ENCODE data around the gene NUDT1.

Gene NUDT1

DNA sequence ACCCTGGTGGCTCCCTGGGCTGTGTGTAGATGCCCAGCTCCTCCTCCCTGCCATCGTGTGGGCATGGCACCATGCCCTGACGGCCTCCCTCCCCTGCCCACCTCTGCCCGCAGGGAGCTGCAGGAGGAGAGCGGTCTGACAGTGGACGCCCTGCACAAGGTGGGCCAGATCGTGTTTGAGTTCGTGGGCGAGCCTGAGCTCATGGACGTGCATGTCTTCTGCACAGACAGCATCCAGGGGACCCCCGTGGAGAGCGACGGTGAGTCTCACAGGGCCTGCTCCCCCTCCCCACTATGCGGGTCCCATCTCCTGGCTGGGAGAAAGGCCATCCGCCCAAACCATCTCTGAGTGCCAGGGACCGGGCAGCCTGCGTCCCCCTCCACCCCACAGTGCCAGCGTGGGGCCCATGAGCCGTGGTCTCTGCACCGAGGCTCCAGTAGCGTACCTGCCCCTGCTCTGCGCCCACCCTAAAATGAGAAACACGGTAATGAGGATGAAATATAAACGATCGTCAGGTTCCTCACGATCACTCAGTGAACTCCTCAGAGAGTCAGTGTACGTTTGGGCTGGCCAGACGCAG lies 7.8 kb downstream of the NUDT1 start:
- TF ChIP-seq TCF12 (IDR thresholded peaks at IDR 0.05; ENCODE audit: low read depth) (no peak), CREB1 (IDR thresholded peaks at IDR 0.05; ENCODE audit: low read depth) (no peak), CEBPB (IDR thresholded peaks at IDR 0.05) (no peak), EGR1 (IDR thresholded peaks at IDR 0.05) (no peak), NFIC (IDR thresholded peaks at IDR 0.05) (no peak), ZBTB7A (IDR thresholded peaks at IDR 0.05; ENCODE audit: low read depth) (no peak), YY1 (IDR thresholded peaks at IDR 0.05; ENCODE audit: low read depth) (no peak), RAD21 (IDR thresholded peaks at IDR 0.05; ENCODE audit: low read depth) (no peak), TAF1 (IDR thresholded peaks at IDR 0.05; ENCODE audit: low read depth) (no peak), EP300 (IDR thresholded peaks at IDR 0.05; ENCODE audit: borderline replicate concordance) (no peak), TEAD4 (IDR thresholded peaks at IDR 0.05) (no peak), FOXM1 (IDR thresholded peaks at IDR 0.05; ENCODE audit: borderline replicate concordance, low read depth) (no peak)
- TF ChIP-seq, protein P1, sequence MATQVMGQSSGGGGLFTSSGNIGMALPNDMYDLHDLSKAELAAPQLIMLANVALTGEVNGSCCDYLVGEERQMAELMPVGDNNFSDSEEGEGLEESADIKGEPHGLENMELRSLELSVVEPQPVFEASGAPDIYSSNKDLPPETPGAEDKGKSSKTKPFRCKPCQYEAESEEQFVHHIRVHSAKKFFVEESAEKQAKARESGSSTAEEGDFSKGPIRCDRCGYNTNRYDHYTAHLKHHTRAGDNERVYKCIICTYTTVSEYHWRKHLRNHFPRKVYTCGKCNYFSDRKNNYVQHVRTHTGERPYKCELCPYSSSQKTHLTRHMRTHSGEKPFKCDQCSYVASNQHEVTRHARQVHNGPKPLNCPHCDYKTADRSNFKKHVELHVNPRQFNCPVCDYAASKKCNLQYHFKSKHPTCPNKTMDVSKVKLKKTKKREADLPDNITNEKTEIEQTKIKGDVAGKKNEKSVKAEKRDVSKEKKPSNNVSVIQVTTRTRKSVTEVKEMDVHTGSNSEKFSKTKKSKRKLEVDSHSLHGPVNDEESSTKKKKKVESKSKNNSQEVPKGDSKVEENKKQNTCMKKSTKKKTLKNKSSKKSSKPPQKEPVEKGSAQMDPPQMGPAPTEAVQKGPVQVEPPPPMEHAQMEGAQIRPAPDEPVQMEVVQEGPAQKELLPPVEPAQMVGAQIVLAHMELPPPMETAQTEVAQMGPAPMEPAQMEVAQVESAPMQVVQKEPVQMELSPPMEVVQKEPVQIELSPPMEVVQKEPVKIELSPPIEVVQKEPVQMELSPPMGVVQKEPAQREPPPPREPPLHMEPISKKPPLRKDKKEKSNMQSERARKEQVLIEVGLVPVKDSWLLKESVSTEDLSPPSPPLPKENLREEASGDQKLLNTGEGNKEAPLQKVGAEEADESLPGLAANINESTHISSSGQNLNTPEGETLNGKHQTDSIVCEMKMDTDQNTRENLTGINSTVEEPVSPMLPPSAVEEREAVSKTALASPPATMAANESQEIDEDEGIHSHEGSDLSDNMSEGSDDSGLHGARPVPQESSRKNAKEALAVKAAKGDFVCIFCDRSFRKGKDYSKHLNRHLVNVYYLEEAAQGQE (IDR thresholded peaks at IDR 0.05; ENCODE audit: low read depth): no peak
- TF ChIP-seq, protein P2, sequence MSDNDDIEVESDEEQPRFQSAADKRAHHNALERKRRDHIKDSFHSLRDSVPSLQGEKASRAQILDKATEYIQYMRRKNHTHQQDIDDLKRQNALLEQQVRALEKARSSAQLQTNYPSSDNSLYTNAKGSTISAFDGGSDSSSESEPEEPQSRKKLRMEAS (IDR thresholded peaks at IDR 0.05): no peak

DNA sequence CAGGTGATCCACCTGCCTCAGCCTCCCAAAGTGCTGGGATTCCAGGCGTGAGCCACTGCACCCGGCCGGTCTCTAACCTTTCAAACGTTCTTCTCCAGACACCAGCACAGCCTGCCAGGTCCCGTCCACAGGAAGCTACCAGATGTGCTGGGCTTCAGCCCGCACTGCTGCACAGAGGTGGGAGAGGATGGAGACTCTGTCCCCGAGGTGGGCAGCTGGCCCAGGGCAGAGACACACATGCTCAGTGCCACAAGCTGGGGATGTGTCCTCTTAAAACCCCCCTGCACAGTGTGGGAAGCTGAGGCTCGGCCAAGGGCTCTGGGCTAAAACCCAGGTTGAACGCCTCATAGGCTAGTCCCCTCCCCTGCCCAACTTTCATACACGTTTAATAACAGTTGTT lies 9.4 kb downstream of the NUDT1 start:
- TF ChIP-seq YY1 (IDR thresholded peaks at IDR 0.05; ENCODE audit: low read depth) (no peak), ZBTB7A (IDR thresholded peaks at IDR 0.05; ENCODE audit: low read depth) (no peak), EP300 (IDR thresholded peaks at IDR 0.05; ENCODE audit: borderline replicate concordance) (no peak)

DNA sequence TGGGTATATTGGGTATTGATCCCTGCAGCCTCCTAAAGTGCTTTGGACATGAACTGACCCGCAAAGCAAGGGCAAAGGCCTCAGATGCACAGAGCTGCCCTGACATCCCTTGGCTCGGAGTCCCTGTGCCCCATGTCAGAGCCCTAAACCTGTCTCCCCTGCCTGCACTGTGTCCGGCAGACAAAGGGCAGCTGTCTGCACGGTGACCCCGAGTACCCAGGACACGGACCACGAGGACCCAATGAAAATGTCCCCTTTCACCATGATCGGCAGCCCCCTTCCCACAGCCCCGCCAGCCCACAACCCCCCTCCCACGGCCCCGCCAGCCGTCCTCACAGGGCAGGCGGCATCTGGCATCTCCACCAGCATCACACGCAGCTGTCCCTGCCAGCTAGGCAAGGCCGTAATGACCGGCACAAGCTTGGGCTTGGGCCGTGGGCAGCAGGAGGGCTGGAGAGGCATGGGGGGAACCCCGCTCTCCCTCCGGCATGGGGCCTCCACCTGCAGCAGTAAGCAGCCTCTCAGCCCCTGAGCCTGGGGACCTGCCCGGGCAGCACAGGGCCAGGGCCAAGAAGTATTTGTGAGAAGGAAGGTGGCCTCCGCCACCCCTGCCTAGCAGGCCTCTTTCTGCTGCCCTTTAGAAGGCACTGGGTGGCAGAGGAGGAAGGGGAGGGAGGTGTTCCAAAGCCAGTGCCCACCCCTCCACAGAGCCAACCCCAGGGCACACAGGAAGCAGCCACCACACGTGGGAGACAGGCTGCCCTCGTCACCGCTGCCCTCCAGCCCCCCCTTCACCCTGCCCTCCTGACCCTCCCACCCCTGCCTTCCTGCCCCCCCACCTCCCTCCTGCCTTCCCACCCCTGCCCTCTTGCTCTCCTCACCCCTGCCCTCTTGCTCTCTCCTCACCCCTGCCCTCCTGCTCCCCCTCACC lies 10.1 kb downstream of the NUDT1 start:
- TF ChIP-seq CREB1 (IDR thresholded peaks at IDR 0.05; ENCODE audit: low read depth): no peak
- TF ChIP-seq TAF1 (IDR thresholded peaks at IDR 0.05; ENCODE audit: low read depth): no peak
- TF ChIP-seq, protein P2 (IDR thresholded peaks at IDR 0.05): no peak
- TF ChIP-seq FOXM1 (IDR thresholded peaks at IDR 0.05; ENCODE audit: borderline replicate concordance, low read depth): no peak
- no peak for TF ChIP-seq TEAD4 (IDR thresholded peaks at IDR 0.05)
- no peak for TF ChIP-seq YY1 (IDR thresholded peaks at IDR 0.05; ENCODE audit: low read depth)
- TF ChIP-seq EP300 (IDR thresholded peaks at IDR 0.05; ENCODE audit: borderline replicate concordance): no peak
- TF ChIP-seq ZBTB7A (IDR thresholded peaks at IDR 0.05; ENCODE audit: low read depth): no peak
- TF ChIP-seq, protein P3, sequence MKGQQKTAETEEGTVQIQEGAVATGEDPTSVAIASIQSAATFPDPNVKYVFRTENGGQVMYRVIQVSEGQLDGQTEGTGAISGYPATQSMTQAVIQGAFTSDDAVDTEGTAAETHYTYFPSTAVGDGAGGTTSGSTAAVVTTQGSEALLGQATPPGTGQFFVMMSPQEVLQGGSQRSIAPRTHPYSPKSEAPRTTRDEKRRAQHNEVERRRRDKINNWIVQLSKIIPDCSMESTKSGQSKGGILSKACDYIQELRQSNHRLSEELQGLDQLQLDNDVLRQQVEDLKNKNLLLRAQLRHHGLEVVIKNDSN (IDR thresholded peaks at IDR 0.05): no peak
- TF ChIP-seq CEBPB (IDR thresholded peaks at IDR 0.05): no peak
- TF ChIP-seq, protein P1 (IDR thresholded peaks at IDR 0.05; ENCODE audit: low read depth): no peak
- no peak for TF ChIP-seq TCF12 (IDR thresholded peaks at IDR 0.05; ENCODE audit: low read depth)
- TF ChIP-seq RAD21 (IDR thresholded peaks at IDR 0.05; ENCODE audit: low read depth): no peak
- TF ChIP-seq NFIC (IDR thresholded peaks at IDR 0.05): no peak
- no peak for TF ChIP-seq EGR1 (IDR thresholded peaks at IDR 0.05)

DNA sequence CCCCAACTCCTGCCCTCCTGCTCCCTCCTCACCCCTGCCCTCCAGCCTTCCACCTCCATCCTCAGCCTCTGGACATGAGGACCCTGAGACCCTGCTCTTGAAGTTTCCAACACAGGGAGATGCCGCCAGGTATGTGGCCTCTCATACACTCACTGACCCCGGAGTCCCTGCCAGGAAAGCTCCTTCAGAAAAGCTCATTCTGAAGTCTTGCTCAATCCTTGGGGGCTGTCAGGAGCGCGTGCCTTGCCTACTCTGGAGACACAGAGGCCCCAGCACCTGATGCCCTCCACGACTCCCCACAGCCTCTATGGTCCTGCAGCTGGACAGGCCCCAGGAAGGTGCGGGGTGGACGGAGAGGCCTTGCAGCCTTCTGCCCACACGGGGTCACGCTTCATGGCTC lies 11.0 kb downstream of the NUDT1 start:
- no peak for TF ChIP-seq TAF1 (IDR thresholded peaks at IDR 0.05; ENCODE audit: low read depth)
- TF ChIP-seq TCF12 (IDR thresholded peaks at IDR 0.05; ENCODE audit: low read depth): no peak
- TF ChIP-seq CEBPB (IDR thresholded peaks at IDR 0.05): no peak
- TF ChIP-seq FOXM1 (IDR thresholded peaks at IDR 0.05; ENCODE audit: borderline replicate concordance, low read depth): no peak
- no peak for TF ChIP-seq CREB1 (IDR thresholded peaks at IDR 0.05; ENCODE audit: low read depth)
- no peak for TF ChIP-seq YY1 (IDR thresholded peaks at IDR 0.05; ENCODE audit: low read depth)
- TF ChIP-seq, protein P1 (IDR thresholded peaks at IDR 0.05; ENCODE audit: low read depth): no peak
- TF ChIP-seq, protein P2 (IDR thresholded peaks at IDR 0.05): no peak
- no peak for TF ChIP-seq EP300 (IDR thresholded peaks at IDR 0.05; ENCODE audit: borderline replicate concordance)
- no peak for TF ChIP-seq NFIC (IDR thresholded peaks at IDR 0.05)
- no peak for TF ChIP-seq EGR1 (IDR thresholded peaks at IDR 0.05)
- TF ChIP-seq, protein P3 (IDR thresholded peaks at IDR 0.05): no peak
- TF ChIP-seq RAD21 (IDR thresholded peaks at IDR 0.05; ENCODE audit: low read depth): no peak
- no peak for TF ChIP-seq TEAD4 (IDR thresholded peaks at IDR 0.05)
- TF ChIP-seq ZBTB7A (IDR thresholded peaks at IDR 0.05; ENCODE audit: low read depth): no peak

Measured in Ishikawa (cell line).